HG03469 (cell line): ENCODE data around the gene CELA3B.
"Not testable (repeated sequence)": the region's sequence is repeated elsewhere in the genome, so short reads cannot be mapped to it uniquely, and the experiment has no call there.

Experiments
- ATAC-seq: cut with Tn5 transposase; IDR thresholded peaks from one replicate; pipeline ENCODE4 v1.9.1; 2021; ENCODE audit warnings: mild to moderate bottlenecking, moderate library complexity, moderate number of reproducible peaks; ENCODE audit not compliant: unreplicated experiment

The CELA3B gene

DNA sequence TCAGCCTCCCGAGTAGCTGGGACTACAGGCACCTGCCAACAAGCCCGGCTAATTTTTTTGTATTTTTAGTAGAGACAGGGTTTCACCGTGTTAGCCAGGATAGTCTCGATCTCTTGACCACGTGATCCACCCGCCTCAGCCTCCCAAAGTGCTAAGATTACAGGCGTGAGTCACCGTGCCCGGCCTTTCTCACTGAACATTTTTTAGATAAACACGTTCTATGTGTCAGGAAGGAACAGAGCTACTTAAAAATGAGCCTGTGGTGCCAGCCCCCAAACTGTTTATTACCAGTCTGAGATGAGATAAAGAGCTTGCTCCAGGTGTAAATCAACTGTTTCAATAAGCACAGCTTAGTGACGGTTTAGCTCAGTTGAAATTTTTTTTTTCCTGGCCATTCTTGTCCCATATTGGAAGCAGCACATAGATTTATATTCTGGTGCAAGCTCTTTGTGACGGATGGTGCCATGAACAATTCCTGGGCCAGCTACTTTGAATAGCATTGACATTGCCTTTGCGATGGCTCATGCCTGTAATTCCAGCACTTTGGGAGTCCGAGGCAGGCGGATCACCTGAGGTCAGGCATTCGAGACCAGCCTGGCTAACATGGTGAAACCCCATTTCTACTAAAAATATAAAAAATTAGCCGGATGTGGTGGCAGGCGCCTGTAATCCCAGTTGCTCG, 33.7 kb upstream of the CELA3B start:
- not testable (repeated sequence) for ATAC-seq

DNA sequence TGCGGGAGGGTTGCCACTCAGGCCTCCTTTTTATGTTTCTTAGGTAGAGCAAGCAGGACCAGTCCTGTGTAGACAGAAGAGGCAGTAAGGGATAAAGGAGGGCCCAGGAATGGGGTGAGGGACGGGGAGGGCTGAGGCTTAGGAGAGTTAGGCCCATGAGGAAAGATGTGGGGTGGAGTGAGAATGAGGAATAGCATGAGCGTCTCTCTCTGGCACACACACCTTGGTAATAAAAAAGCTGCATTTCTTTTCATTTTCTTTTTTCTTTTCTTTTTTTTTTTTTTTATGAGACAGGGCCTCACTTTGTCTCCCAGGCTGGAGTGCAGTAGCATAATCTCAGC, 32.1 kb upstream of the CELA3B start:
- no peak for ATAC-seq

DNA sequence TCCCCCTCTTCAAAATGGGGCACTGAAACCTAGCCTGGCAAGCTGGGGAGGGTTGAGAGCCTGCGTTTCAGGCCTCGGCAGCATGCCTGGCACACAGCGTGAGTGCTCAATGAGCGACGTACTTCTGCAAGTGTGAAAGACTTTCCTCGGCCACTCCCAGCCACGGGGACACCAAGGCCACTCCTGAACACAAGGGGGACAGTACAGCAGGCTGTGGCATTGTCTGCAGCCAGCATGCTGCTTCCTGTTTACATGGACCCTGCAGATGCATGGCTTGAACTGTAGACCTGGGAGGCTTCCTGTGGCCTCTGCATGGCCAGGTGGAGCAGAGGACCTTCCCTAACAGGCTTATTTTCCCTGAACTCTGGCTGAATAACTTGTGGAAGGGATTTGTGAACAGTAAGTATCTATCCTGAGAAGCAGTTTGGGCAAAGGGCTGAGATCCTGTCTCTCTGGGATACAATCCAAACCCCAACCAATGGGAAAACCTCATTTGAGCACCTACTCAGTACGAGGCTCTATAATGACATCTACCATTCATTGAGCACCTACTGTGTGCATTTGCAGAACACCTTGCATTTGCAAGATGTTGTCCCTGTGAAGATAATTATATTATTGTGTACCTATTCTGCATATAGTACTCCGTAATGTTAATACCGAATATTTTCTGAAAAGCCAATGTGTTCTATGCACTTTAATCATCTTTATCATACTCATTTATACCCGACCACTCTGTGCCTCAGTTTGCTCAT, 29.8 kb upstream of the CELA3B start:
- no peak for ATAC-seq

DNA sequence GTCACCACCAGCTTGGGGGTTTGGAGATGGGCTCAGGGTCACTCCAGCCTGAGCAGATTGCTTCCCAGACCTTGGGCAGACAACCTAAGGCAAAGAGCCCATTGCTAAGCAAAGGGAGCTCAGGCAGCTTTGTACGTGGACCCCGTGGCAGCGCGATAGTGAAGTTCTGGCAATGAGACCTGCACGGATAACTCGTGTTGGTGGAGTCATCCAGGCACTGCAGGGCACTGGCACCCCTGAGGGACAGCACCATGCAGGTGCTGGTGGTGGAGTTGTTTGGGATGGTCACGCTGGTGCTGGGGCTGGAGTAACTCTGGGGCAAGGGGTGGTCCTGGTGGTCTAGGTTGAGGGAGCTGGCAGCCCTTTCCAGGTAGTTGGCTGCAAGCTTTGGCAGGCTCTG, 26.1 kb upstream of the CELA3B start:
- ATAC-seq: no peak

DNA sequence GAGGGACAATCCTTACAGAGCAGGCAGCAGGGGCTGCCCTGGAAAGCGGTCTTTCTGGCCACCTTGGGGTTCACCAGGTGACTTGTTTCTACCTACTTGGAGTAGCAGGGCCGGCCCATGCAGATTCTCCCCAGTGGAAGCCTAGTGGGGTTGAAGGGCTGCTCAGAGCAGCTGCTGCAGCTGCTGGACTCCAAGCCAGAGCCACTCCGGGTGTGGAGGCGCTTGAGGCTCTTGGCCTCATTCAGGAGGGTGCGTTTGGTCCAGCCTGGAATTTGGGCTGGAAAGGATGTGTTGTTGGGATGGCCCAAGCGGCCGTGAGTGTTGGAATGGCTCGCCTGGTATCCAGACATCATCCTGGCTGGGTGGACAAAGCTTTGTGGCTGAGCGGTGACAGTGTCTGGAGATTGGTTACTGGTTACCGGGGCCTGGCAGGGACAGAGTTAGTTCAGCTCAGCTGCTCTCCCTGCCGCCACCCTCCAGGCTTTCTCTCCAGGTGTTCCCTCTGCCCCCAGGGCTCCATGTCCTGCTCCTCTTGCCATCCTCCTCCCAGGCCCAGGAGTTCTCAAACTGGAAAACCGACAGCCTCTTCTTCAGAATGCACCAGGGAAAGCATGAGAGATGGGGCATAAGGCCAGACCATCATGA, 25.5 kb upstream of the CELA3B start:
- ATAC-seq: no peak

DNA sequence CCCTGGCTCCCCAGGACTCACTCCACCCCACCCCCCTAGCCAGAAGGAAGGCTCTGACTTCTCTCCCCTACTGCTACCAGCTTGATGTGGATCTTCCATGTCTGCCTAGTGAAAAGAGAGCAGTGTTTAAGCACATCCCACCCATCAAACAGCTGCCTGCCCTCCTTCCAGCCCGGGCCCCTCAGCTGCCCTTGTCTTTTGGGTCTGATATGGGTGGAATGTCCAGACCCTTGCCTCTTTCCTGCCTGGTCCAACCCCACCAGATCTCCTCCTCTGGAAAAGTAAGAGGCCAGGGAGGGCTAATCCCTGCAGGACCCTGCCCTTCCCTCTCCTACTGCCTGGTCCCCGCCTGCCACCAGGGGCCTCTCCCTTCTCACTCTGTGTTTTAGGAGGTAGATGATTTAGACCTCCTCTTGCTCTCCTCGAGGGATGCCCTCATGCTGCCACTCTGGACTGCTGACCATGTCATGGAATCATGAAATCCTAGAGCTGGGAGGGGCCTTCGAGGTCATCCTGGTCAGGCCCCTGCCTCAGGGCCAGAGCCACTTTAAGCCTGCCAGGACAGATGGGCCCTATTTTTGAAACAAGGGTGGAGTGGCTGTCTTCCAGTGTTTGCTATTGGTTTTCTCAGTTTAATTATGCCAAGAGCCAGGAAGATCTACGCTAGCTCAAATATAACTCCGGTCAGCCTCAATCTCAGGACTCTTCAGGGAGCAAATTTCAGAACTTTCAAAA, 23.9 kb upstream of the CELA3B start:
- ATAC-seq: no peak

DNA sequence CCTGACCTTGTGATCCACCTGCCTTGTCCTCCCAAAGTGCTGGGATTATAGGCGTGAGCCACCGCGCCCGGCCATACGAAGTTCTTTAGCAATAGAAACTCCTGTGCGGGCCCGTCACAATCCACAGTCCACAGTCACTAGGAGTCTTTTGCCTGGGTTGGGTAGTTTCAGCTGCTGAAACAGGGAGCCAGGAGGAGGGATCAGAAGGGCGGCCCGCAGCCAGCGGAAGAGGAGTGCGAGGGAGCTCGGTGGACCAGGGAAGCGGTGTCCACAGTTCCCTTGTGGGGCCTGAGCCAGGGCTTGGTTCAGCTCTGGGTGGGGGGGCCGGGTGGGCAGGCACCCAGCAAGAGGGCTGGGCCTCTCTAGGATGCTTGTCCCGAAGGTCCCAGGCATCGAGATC, 21.8 kb upstream of the CELA3B start:
- no peak for ATAC-seq

DNA sequence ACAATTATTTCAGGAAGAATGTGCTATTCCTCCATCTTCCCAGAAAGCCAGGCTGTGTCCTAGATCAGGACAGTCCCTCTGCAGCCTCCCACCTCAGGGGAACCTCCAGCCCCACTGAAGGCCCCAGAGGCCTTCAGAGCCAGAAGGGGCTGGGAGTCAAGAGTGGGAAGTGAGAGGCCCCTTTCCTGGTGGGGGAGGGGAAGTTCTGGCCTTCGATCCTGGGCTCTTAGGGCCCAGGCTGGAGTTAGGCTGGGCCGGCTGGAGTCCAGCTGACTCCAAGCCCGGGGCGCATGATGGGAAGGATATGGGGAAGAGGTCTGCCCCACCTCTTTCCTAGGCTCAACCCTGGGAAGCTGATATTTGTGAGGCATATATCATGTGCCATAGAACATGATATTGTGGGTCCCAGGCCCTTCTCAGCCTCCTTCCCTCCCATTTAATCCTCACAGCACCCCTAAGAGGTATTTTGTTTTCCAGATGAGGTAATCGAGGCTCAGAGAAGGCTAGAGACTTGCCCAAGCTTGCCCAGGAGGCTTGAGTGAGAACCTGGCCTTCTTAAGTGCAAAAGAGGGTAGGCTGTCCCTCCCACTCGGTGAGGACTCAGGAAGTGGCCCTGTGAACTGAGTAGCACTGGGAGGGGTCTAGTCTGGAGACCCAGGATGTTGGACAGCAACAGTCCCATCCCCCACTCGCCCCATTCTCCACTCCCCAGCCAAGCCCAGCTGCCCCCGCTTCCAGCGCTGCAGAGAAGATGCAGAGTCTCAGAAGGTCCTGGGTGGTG, 21.1 kb upstream of the CELA3B start:
- ATAC-seq: no peak

DNA sequence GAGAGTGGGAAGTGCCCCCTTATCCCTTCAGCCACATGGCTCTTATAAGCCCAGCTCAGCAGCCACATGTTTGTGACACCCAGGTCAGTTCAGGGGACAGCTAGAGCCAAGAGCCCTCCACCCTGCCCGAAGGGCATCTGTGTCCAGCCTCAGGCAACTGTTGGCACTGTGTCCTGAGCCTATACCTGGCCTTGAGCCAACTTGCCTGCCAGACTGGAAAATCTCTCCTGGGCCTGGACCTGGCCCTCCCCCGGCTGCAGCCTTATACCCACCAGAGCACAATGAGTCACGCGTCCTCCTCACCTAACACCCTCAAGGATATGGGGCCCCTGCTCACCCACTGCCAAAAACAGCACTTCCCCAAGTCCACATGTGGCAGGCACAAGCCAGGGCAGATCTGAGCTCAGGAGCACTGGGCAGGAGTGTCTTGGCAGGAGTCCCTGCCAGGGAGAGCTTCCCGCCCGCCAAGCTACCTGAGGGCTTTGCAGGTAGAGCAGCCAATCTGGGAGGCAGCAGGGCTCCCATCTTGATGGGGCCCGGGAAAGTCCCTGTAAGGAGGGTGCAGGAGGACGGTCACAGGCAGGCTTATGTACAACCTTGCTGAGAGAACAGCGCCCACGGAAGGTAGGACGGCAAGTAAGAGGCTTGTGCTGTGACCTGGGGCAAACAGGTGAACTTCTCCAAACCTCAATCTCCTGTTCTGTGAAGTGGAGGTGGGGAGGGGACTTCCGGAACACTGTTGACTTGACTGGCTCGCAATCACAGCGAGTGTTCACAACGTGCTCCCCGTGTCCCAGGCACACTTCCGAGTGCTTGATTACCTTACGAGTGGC, 19.9 kb upstream of the CELA3B start:
- ATAC-seq: no peak

DNA sequence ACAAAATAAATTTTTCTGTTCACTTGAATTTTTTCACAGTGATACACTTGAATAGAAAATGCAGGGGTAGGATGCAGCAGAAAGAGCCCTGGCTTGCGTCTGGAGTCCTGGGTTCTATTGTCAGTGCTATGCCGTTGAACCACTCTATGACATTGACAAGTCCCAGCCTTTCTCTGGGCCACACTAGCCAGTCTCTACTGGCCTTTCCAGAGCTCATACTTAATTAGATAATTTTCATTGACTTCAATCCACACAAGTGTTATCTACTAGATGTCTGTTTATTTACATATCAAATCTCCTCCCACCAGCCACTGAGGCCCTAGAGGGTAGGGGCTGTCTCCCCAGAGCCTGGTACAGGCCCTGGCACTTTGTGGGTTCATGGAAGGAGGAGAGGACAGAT, 15.5 kb upstream of the CELA3B start:
- ATAC-seq: no peak

DNA sequence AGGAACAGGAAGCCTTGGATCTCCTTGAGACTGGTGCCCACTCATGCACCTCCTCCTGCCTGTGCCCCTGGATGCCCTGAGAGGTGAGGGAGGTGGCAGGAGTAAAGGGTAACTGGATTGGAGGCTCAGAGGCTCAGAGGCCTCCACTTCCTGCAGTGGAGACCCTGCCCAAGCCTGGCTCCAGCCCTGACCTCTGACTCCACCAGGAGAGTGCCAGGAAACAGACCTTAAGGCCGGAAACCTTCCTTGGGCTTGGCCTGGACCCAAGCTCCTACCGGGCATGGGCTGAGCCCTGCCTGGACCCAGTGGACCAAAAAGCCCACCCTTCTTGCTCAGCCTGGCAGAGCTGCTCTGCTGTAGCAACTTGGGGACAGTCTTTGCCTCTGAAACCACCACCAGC, 15.0 kb upstream of the CELA3B start:
- no peak for ATAC-seq

DNA sequence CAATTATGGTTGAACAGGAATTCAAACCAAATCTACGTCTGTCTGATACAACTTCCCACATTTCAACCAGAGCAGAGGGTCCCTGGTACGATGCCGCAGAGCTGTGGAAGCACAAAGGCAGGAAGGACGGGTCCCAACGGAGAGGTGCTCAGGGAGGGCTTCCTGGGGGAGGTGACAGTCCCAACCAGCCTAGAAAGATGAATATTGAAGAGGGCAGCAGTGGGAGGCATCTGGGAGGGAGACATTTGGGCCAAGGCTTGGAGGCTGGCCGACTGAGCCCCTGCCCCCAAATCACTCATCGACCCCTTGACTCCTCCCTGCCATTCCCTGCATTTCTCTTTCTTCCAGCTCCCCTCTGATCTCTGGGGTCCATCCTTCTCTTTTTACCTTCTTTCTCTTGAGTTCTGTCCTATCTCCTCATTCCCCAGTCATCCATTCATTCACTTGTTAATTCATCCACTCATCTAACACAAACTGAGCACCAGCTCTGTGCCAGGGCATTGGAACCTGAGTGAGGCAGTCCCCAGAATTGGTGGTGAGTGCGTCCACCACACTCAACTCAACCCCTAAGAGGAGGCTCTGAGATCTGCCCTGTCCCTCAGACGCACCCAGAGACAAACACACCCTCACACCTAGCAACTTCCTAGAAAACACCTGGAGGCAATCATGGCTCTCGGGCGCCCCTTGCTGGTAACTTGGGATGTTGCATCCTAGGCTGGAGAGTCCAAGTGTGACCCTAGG, 13.2 kb upstream of the CELA3B start:
- ATAC-seq: no peak

DNA sequence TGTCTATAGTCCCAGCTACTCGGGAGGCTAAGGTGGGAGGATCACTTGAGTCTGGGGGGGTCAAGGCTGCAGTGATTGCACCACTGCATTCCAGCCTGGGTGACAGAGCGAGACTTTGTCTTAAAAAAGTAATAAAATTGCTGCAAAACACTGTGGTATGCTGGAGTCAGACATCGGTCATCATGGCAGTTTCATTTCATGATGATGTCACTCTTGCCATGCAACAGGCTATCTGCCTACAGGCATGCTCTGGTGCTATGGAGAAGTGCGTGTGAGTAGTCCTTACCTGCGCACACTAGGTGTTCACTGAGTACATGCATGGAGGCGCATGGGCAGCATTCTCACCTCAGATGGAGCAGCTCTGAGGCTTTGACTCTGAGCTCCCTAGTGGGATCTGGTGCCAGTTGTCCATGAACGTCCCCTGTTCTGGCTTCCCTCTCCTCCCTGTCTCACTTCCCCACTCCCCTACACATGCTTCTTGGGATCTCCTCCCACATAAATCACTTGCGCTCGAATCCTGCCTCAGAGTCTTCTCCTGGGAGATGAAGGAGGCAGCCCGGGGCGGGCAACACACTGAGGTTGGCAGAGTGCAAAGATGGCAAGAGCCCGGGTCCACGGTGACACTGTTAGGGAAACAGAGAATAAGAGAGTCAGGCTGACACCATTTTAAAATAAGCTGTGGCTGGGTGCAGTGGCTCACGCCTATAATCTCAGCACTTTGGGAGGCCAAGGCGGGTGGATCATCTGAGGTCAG, 10.4 kb upstream of the CELA3B start:
- no peak for ATAC-seq

DNA sequence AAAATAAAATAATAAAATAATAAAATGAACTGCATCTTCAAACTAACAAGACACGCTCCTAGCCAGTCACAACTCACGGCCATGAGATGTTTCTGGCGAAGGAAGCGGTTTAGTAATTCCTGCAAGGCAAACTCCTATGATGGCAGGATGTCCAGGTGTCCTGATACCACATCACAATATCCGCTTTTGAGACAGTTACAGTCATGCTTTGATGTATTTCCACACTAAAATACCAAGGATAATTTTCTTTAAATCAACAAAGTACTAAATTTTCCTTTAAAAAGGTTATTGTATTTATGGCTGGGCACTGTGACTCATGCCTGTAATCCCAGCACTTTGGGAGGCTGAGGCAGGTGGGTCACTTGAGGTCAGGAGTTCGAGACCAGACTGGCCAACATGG, 9.6 kb upstream of the CELA3B start:
- not testable (repeated sequence) for ATAC-seq

DNA sequence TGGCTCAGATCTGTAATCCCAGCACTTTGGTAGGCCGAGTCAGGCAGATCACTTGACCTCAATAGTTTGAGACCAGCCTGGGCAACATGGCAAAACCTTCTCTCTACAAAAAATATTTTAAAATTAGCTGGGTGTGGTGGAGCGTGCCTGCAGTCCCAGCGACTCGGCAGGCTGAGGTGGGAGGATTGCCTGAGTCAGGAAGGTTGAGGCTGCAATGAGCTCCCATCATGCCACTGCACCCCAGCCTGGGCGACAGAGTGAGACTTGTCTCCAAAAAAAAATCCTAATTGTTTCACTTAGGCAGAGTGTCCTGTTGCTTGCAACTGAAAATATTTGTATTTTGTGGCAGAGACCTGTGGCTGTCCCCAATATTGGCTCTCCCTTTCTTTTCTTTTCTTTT, 7.8 kb upstream of the CELA3B start:
- not testable (repeated sequence) for ATAC-seq

DNA sequence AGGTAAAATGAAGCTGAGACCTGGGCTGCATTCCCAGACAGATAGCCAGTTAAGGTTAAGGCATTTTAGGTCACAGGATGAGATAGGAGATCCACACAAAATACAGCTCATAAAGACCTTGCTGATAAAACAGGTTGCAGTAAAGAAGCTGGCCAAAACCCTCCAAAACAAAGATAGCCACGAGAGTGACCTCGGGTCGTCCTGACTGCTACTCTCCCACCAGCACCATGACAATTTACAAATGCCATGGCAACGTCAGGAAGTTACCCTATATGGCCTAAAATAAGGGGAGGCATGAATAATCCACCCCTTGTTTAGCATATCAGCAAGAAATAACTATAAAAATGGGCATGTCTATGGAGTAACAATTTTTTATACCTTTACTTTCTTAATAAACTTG, 6.3 kb upstream of the CELA3B start:
- ATAC-seq: not testable (repeated sequence)

DNA sequence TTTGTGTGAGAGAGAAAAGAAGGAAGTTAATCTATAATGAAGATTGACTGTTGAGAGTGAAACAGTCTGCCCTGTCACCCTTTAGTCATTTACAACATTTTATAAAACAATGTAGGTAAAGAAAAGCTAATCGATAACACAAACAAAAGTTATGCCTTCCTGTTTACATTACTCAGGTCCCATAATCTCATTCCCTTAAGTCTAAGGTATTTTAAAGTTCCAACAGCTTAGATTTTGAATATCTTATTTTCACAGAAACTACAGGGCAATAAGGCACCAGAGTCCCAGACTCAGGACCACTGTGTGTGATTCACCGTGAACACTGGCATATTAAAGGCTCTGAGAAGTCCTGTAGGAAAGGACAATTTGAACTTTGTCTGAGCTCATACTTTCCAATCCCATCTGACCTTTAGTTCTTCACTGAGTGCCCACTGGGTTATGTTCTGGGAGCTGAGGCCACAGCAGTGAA, 3.8 kb upstream of the CELA3B start:
- ATAC-seq: not testable (repeated sequence)

DNA sequence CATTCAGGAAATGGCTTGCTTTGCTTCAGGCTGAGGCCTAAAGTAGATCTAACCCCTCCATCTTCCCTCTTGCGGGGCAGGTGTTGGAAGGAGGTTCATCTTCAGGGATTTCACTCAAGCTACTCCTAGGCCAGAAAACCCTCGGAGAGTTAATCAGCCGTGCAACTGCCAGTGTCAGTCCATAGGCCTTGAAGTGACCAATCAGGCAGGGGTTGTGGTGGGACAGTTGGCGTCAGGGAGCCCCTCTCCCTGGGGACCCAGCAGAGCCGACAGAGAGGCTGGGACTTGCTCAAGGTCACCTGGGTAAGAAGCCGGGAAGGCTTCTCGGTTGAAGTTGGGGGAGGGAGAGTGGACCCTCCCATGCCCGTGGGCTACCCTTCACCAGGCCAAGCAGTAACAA, 2.9 kb upstream of the CELA3B start:
- not testable (repeated sequence) for ATAC-seq
